Measurements from ENCODE around the gene ATP5ME. TPM values are rescaled to one million over a fixed set of nuclear protein-coding genes. Genes with fewer than 3 reads are reported as not detected.
A peak's percentile ranks its signal among the peaks of the same experiment; 100 is the strongest.
"Not testable (repeated sequence)": the region's sequence is repeated elsewhere in the genome, so short reads cannot be mapped to it uniquely, and the experiment has no call there.

Gene ATP5ME
- total and polyA plus RNA-seq, 11 donors: 210 to 2,413 (median 800) TPM

DNA sequence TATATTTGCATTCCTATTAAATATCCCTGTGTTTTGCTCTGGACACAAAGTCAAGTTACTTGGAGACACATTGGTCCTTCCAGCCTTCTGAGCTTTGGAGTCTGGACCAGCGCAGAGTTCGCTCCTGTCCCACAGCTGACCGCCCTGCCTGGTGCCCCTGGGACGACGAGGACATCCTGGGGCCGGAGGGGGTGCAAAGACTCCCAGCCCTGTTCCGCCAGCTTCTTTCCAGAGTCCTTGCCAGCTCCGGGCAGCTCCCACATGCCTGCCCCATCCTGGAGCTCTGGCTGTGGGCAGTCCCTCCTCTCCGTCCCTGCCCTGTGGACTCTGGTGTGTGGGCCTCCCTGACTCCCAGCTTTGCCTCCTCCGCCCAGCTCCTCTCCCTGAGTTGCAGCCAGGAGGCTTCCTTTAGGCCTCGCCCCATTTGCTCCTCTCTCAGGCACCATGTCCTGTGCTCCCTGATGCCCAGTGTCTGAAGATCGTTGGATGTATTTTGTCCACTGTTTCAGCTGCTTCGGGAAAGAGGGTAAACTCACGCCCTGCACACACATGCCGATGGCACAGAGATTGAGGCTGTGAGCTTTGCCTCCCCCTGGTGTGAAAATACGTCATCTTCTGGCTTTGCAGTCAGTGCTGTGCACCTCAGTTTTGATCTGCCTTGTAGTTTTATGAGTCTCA is 26.6 kb upstream of the ATP5ME start:
- Histone ChIP-seq H3K27ac (no peak overlapping the region), H3K9me3 (no peaks in the 10 kb centered on the region), H3K4me1 (peaks cover 0 to 15% (median 0%) of the 10 kb centered on the region in 12 donors), H3K27me3 (no peaks in the 10 kb centered on the region), H3K36me3 (no peaks in the 10 kb centered on the region), H3K4me3 (no peak overlapping the region)
- intact Hi-C loops (cut with DNase I): no loop called here
- WGBS, 4 donors: 66 to 76% (median 72%) methylated on average over 15 to 16 of the region's 16 CpGs
- no peak for ATAC-seq
- TF ChIP-seq, protein P1, sequence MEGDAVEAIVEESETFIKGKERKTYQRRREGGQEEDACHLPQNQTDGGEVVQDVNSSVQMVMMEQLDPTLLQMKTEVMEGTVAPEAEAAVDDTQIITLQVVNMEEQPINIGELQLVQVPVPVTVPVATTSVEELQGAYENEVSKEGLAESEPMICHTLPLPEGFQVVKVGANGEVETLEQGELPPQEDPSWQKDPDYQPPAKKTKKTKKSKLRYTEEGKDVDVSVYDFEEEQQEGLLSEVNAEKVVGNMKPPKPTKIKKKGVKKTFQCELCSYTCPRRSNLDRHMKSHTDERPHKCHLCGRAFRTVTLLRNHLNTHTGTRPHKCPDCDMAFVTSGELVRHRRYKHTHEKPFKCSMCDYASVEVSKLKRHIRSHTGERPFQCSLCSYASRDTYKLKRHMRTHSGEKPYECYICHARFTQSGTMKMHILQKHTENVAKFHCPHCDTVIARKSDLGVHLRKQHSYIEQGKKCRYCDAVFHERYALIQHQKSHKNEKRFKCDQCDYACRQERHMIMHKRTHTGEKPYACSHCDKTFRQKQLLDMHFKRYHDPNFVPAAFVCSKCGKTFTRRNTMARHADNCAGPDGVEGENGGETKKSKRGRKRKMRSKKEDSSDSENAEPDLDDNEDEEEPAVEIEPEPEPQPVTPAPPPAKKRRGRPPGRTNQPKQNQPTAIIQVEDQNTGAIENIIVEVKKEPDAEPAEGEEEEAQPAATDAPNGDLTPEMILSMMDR (IDR thresholded peaks at IDR 0.05): no peak
- no peak for TF ChIP-seq POLR2A (IDR thresholded peaks at IDR 0.05)
- peak in 1 of 5 donors; percentile 10 for DNase-seq

- H3K27ac ChIP-seq: peak overlapping the region in 1 of 12 donors; percentile 73
- ATAC-seq: no peak
- 83 to 85% (median 83%) methylated on average over 27 of the region's 27 CpGs for WGBS, 4 donors
These were observed 25.9 kb upstream of the ATP5ME start for GRCh38 chr4:699816-700580.

DNA sequence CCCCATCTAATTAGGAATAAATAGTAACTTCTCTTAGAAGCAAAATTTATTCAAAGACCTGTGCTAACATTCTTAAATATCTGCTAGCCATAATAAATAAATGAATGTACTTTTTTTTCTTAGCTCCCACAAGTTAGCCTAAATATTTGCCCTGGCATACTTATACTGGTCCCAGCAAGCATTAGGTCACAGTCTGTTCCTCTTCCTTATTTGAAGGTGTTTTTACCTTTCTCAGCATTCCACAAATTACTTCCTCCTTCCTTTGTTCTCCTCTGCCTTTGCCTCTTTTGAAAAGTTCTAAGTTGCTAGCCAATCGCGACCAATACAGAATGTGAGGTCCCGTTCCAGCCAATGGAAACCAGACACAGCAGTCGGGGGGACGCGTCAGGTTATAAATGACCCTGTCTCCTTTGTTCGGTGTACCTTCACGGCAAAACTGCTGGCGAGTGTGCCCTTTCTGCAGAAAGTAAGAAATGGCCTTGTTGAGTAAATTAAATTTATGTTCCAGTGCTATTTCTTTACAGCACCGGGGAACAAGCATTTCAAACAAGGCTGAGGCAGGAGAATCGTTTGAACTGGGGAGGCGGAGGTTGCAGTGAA is 20.4 kb upstream of the ATP5ME start:
- H3K36me3 ChIP-seq; H3K9me3 ChIP-seq; ATAC-seq; H3K4me3 ChIP-seq; H3K27me3 ChIP-seq; H3K27ac ChIP-seq; intact Hi-C loops (cut with DNase I); DNase-seq: not testable (repeated sequence)
- H3K4me1 ChIP-seq: peaks cover 0 to 17% (median 4%) of the 10 kb centered on the region in 12 donors
- 87 to 88% (median 88%) methylated on average over 12 of the region's 12 CpGs for WGBS, 4 donors

More at GRCh38 chr4:699816-700580, 25.9 kb upstream of the ATP5ME start:
- intact Hi-C loops (cut with DNase I): no loop called here
- Histone ChIP-seq H3K36me3 (no peaks in the 10 kb centered on the region), H3K9me3 (no peaks in the 10 kb centered on the region), H3K4me1 (peaks cover 0 to 15% (median 0%) of the 10 kb centered on the region in 12 donors), H3K4me3 (no peak overlapping the region), H3K27me3 (no peaks in the 10 kb centered on the region)
- DNase-seq: peak in 1 of 5 donors; percentile 9
- TF ChIP-seq, protein P1 (IDR thresholded peaks at IDR 0.05): no peak
- no peak for TF ChIP-seq POLR2A (IDR thresholded peaks at IDR 0.05)

- ATAC-seq (no peak), DNase-seq (peak in 1 of 5 donors; percentile 56)
- intact Hi-C loops (cut with DNase I): no loop called here
- H3K36me3 ChIP-seq: no peaks in the 10 kb centered on the region
- no peaks in the 10 kb centered on the region for H3K27me3 ChIP-seq
- peaks cover 0 to 23% (median 16%) of the 10 kb centered on the region in 12 donors for H3K4me1 ChIP-seq
- no peak overlapping the region for H3K4me3 ChIP-seq
- TF ChIP-seq, protein P1 (IDR thresholded peaks at IDR 0.05): no peak
- H3K27ac ChIP-seq: no peak overlapping the region
- WGBS, 4 donors: 78 to 81% (median 80%) methylated on average over 22 to 32 of the region's 32 CpGs
- no peaks in the 10 kb centered on the region for H3K9me3 ChIP-seq
These were observed 18.9 kb upstream of the ATP5ME start for GRCh38 chr4:692771-693554.

Measured in heart left ventricle (tissue), 16 donors.